GM12878 (cell line): ENCODE results near the gene G3BP1. TPM values are rescaled to one million over a fixed set of nuclear protein-coding genes. Genes with fewer than 3 reads are reported as not detected.

Experiments
- ATAC-seq: fragments of 200-7000 bp; cut with Tn5 transposase; 3 replicates; pipeline ENCODE4 v1.9.1; 2020; ENCODE audit warnings: mild to moderate bottlenecking, moderate library complexity
- BruUV-seq: library from RNA; stranded (reverse); fragments of 400-500 nt; replicated peaks from 2 replicates; lab custom pipeline; 2021; lab: Mats Ljungman, UMichigan
- CTCF ChIA-PET: fragments of 300-600 bp; sonication (Branson Sonifier 250); formaldehyde crosslinking; extraction: SDS; loops from one replicate; lab custom pipeline; 2021; ENCODE audit warnings: inconsistent platforms; lab: Yijun Ruan, JAX
- POLR2A ChIA-PET: fragments of 350-600 bp; formaldehyde crosslinking; extraction: SDS; loops from one replicate; lab custom pipeline; 2021; ENCODE audit warnings: inconsistent platforms; lab: Charles Lee
- RAD21 ChIA-PET: fragments of 300-600 bp; sonication (Branson Sonifier 250); formaldehyde crosslinking; loops from one replicate; lab custom pipeline; 2023; ENCODE audit warnings: antibody characterized with exemption; ENCODE audit not compliant: unreplicated experiment; lab: Charles Lee
- SMC1A ChIA-PET: fragments of 300-600 bp; sonication (Branson Sonifier 250); formaldehyde crosslinking; loops from one replicate; lab custom pipeline; 2023; ENCODE audit not compliant: unreplicated experiment, uncharacterized antibody; lab: Charles Lee
- DNase-seq: peaks from one replicate; pipeline ENCODE4 v3.0.0-alpha.2; 2011; ENCODE audit warnings: low read depth, low spot score
- FAIRE-seq: peaks from 3 replicates; lab custom pipeline; 2011; peaks lifted over from hg19 to GRCh38; lab: Jason Lieb, UNC
- H2AFZ ChIP-seq: 2 replicates; pipeline ENCODE4 v1.6.0; 2011; ENCODE audit warnings: low read depth, low read length, control low read depth; ENCODE audit not compliant: control insufficient read depth
- H3K27ac ChIP-seq: 2 replicates; pipeline ENCODE4 v1.5.1; 2011; ENCODE audit warnings: control low read depth; ENCODE audit not compliant: control insufficient read depth, insufficient read depth
- H3K27me3 ChIP-seq, 2 experiments: replicated peaks in 1 of 2; 2 replicates each; pipeline versions ENCODE4 v1.6.0 to v1.6.1; 2011; ENCODE audit warnings: low read length in 1 of 2; ENCODE audit not compliant: control insufficient read depth in 2 of 2, insufficient read depth in 2 of 2
- H3K36me3 ChIP-seq, 2 experiments: 2 replicates each; pipeline ENCODE4 v1.5.1; 2011; ENCODE audit warnings: low read length in 1 of 2; ENCODE audit not compliant: control insufficient read depth in 2 of 2, insufficient read depth in 2 of 2
- H3K4me1 ChIP-seq: 2 replicates; pipeline ENCODE4 v1.6.1; 2011; ENCODE audit warnings: mild to moderate bottlenecking, low read length, moderate library complexity, mixed read lengths; ENCODE audit not compliant: control insufficient read depth, insufficient read depth
- H3K4me2 ChIP-seq: 2 replicates; pipeline ENCODE4 v1.6.0; 2011; ENCODE audit warnings: control low read depth; ENCODE audit not compliant: control insufficient read depth, insufficient read depth
- H3K4me3 ChIP-seq: fragments of 200-600 bp; sonication (generic); 2 replicates; pipeline ENCODE4 v1.5.1; 2016
- H3K79me2 ChIP-seq: 2 replicates; pipeline ENCODE4 v1.6.0; 2011; ENCODE audit warnings: low read length; ENCODE audit not compliant: control insufficient read depth, insufficient read depth
- H3K9ac ChIP-seq: 2 replicates; pipeline ENCODE4 v1.8.0; 2011; ENCODE audit warnings: low read length, control low read depth, mixed read lengths; ENCODE audit not compliant: control insufficient read depth, insufficient read depth
- H3K9me3 ChIP-seq: replicated peaks from 3 replicates; pipeline ENCODE4 v1.5.1; 2011; ENCODE audit warnings: mild to moderate bottlenecking, low read length; ENCODE audit not compliant: control insufficient read depth, insufficient read depth
- H4K20me1 ChIP-seq: 2 replicates; pipeline ENCODE4 v1.6.0; 2011; ENCODE audit not compliant: control insufficient read depth, insufficient read depth
- CREB1 ChIP-seq: IDR thresholded peaks from 2 replicates; pipeline ENCODE4 v1.6.1; 2012; ENCODE audit warnings: low read depth, mild to moderate bottlenecking, inconsistent platforms
- FOXM1 ChIP-seq: IDR thresholded peaks from 2 replicates; pipeline ENCODE4 v1.6.1; 2012; ENCODE audit warnings: low read depth, mild to moderate bottlenecking, inconsistent platforms, low read length, moderate library complexity
- KDM1A ChIP-seq: fragments of 200-600 bp; sonication (generic); IDR thresholded peaks from 2 replicates; pipeline ENCODE4 v1.6.1; 2016; ENCODE audit warnings: borderline replicate concordance
- SREBF2 ChIP-seq: IDR thresholded peaks from 2 replicates; pipeline ENCODE4 v1.6.1; 2012; ENCODE audit warnings: mild to moderate bottlenecking, low read length
- ZZZ3 ChIP-seq: IDR thresholded peaks from 2 replicates; pipeline ENCODE4 v1.6.1; 2011; ENCODE audit warnings: low read depth; ENCODE audit not compliant: control insufficient read depth, insufficient read length
- WGBS: methylation state at CpG from one replicate; pipeline ENCODE4 v1.1.6; 2016; ENCODE audit warnings: low lambda C conversion rate; ENCODE audit not compliant: insufficient replicate concordance, insufficient coverage; ENCODE audit errors: missing lambda C conversion rate; 5-methylcytosine and 5-hydroxymethylcytosine counted together
- in situ Hi-C: fragments of 300-500 bp; cut with MboI; formaldehyde crosslinking; loops from 9 replicates; pipeline ENCODE4 v1.14.3; 2018; ENCODE audit warnings: mixed read lengths
- intact Hi-C: fragments of 100-400 bp; cut with micrococcal nuclease; formaldehyde crosslinking; loops from one replicate; pipeline ENCODE4 v1.14.2; 2022; ENCODE audit not compliant: unreplicated experiment
- polyA plus RNA-seq, 11 experiments: library from polyadenylated mRNA; depleted of rRNA in 4 of 11; unstranded in 6 of 11; stranded (reverse) in 5 of 11; fragments of >200 nt; fragmentation: Nextera tagmentation in 4 of 11; fragmentation: Illumina TruSeq in 1 of 11; extraction: Ambion mirVana in 4 of 11; extraction: Trizol in 1 of 11; gene quantifications; 1 replicate in 1 of 11; 2 replicates in 10 of 11; pipeline versions ENCODE4 v1.2.1 to v1.2.3, GENCODE V29; 2011 to 2016; ENCODE audit warnings: inconsistent platforms in 2 of 11, missing spikeins in 2 of 11, low read depth in 1 of 11
- total RNA-seq, 4 experiments: library from RNA; depleted of rRNA in 3 of 4; stranded (reverse); fragments of >200 nt in 3 of 4; fragmentation: Illumina TruSeq in 1 of 4; extraction: Trizol in 1 of 4; gene quantifications; 2 replicates each; pipeline versions ENCODE4 v1.2.1 to v1.2.3, GENCODE V29; 2013 to 2021
- TF ChIP-seq, protein P1 (sequence below): IDR thresholded peaks from 2 replicates; pipeline ENCODE4 v1.6.1; 2011; ENCODE audit warnings: borderline replicate concordance, low read depth, mild to moderate bottlenecking, moderate library complexity, mixed read lengths, low read length; ENCODE audit not compliant: insufficient read depth; ENCODE audit errors: extremely low read length

Gene G3BP1
- total and polyA plus RNA-seq, 10 of the 15 experiments (the other 5 are each of a cell fraction or from before 2014, with no cell fraction given): 49.7 to 438 (median 148) TPM

DNA sequence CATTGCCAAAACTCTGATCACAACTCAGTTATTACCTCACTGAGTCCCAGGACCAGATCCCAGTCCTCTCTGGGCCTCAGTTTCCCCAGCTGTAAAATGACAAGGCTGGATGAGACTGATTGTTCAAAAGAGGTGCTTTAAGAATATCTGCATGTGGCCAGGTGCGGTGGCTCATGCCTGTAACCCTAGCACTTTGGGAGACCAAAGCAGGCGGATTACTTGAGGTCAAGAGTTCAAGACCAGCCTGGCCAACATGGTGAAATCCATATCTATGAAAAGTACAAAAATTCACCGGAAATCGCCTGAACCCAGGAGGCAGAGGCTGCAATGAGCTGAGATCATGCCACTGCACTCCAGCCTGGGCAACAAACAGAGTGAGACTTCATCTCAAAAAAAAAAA, 21.6 kb upstream of the G3BP1 start:
- RAD21 ChIA-PET: interaction anchor here (0.6 to 9.0 kb wide), 11 partner anchors 9 to 537 kb away, joined by 3 to 90 read pairs (median 11); partner anchors contain the start of gene G3BP1
- peaks cover 26% of the 10 kb centered on the region for H3K4me1 ChIP-seq
- TSS peak; percentile 99 for BruUV-seq
- H3K9me3 ChIP-seq: no peaks in the 10 kb centered on the region; the same call in 2 of the 3 replicates
- no peaks in the 10 kb centered on the region for H4K20me1 ChIP-seq
- WGBS: 77% methylated on average over 4 of the region's 4 CpGs
- H3K4me3 ChIP-seq: peak overlapping the region; percentile 29; the same call in 1 of the 2 replicates
- intact Hi-C loops (no loop called here), in situ Hi-C loops (no loop called here)
- H3K27me3 ChIP-seq: no peaks in the 10 kb centered on the region
- peak overlapping the region; percentile 79 for H3K27ac ChIP-seq
- ATAC-seq (no peak), FAIRE-seq (no peak), DNase-seq (no peak)
- peaks cover 1 to 17% of the 10 kb centered on the region in 2 experiments for H3K36me3 ChIP-seq
- CTCF ChIA-PET: interaction anchor here (0.6 to 5.2 kb wide), 9 partner anchors 10 to 227 kb away, joined by 3 to 35 read pairs (median 12); partner anchors contain the start of gene G3BP1
- peaks cover 62% of the 10 kb centered on the region for H3K79me2 ChIP-seq
- SMC1A ChIA-PET: interaction anchor here (0.8 to 8.3 kb wide), 10 partner anchors 10 to 592 kb away, joined by 3 to 84 read pairs (median 10); partner anchors contain the start of genes ANXA6 and G3BP1
- peak overlapping the region; percentile 58 for H3K9ac ChIP-seq
- H2AFZ ChIP-seq: no peak overlapping the region
- POLR2A ChIA-PET: interaction anchor here (0.6 to 14.3 kb wide), 10 partner anchors 7 to 664 kb away, joined by 3 to 241 read pairs (median 6); partner anchors contain the start of genes ATOX1 and G3BP1
- no peak for TF ChIP-seq KDM1A
- TF ChIP-seq SREBF2: no peak
- no peak for TF ChIP-seq ZZZ3
- TF ChIP-seq FOXM1: 0 out of 2 replicates have a peak, but pooled peaks have one; percentile 16
- TF ChIP-seq CREB1: no peak
- TF ChIP-seq, protein P1, sequence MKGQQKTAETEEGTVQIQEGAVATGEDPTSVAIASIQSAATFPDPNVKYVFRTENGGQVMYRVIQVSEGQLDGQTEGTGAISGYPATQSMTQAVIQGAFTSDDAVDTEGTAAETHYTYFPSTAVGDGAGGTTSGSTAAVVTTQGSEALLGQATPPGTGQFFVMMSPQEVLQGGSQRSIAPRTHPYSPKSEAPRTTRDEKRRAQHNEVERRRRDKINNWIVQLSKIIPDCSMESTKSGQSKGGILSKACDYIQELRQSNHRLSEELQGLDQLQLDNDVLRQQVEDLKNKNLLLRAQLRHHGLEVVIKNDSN: no peak
- peak overlapping the region; percentile 24 for H3K4me2 ChIP-seq
